K562 (cell line): ENCODE results near the gene WNT8A.

Experiments
- BDP1 ChIP-seq: IDR thresholded peaks from 3 replicates; pipeline ENCODE4 v1.6.1; 2011; ENCODE audit not compliant: insufficient read length, insufficient read depth
- CHD1 ChIP-seq: fragments of 200-600 bp; sonication (generic); IDR thresholded peaks from one replicate; pipeline ENCODE4 v1.6.1; 2012; ENCODE audit warnings: mild to moderate bottlenecking, moderate library complexity, low read length, inconsistent platforms
- CHD2 ChIP-seq: IDR thresholded peaks from 2 replicates; pipeline ENCODE4 v1.6.1; 2011; ENCODE audit warnings: low read depth, low read length
- CTCF ChIP-seq, 3 experiments: IDR thresholded peaks in 2 of 3; conservative IDR thresholded peaks in 1 of 3; 2 replicates each; pipeline ENCODE4 v1.5.1; 2011 to 2012; ENCODE audit warnings: low read length in 3 of 3, mild to moderate bottlenecking in 3 of 3, control low read depth in 2 of 3, improper control_type of control experiment in 1 of 3, inconsistent platforms in 1 of 3, low read depth in 1 of 3, mixed read lengths in 1 of 3, moderate library complexity in 1 of 3; ENCODE audit not compliant: insufficient read depth in 2 of 3
- HEY1 ChIP-seq: fragments of 250-450 bp; sonication (Bioruptor Pico); IDR thresholded peaks from 2 replicates; pipeline ENCODE4 v1.5.0; 2020; ENCODE audit warnings: mild to moderate bottlenecking, moderate library complexity, borderline replicate concordance
- RBM15 ChIP-seq: fragments of 200-400 bp; formaldehyde crosslinking; IDR thresholded peaks from 2 replicates; pipeline ENCODE4 v1.6.1; 2018; ENCODE audit warnings: mild to moderate bottlenecking, low read length, moderate library complexity; ENCODE audit not compliant: insufficient read depth
- RFX1 ChIP-seq: fragments of 450-650 bp; IDR thresholded peaks from 2 replicates; pipeline ENCODE4 v1.6.1; 2016; ENCODE audit warnings: mild to moderate bottlenecking, moderate library complexity
- ZNF507 ChIP-seq: conservative IDR thresholded peaks from 2 replicates; pipeline ENCODE4 v1.6.1; 2017; ENCODE audit warnings: missing genetic modification characterization, missing compliant biosample characterization
- ZNF561 ChIP-seq: fragments of 450-650 bp; formaldehyde crosslinking; conservative IDR thresholded peaks from 2 replicates; pipeline ENCODE4 v1.4.0; 2020; ENCODE audit warnings: mild to moderate bottlenecking, moderate library complexity

- no peak for TF ChIP-seq CHD1
- no peak for TF ChIP-seq ZNF561 (CRISPR knock-in tag)
- no peak for TF ChIP-seq RFX1
- no peak for TF ChIP-seq CHD2
- TF ChIP-seq BDP1 = no peak
- no peak for TF ChIP-seq RBM15
- no peak for TF ChIP-seq ZNF507 (tag)
- TF ChIP-seq HEY1 (CRISPR knock-in tag) = no peak
- TF ChIP-seq CTCF (IDR thresholded peaks at IDR 0.05 in 2 of 3, conservative IDR thresholded peaks at IDR 0.05 in 1 of 3; ENCODE audit: insufficient read depth in 2 of 3, low read depth in 1 of 3, low read length in 3 of 3) = no peak
Measured at GRCh38 chr5:138038826-138039225, 45.0 kb upstream of the WNT8A start.
